ENCODE measurements around the gene VSIG10L2.

The VSIG10L2 gene

DNA sequence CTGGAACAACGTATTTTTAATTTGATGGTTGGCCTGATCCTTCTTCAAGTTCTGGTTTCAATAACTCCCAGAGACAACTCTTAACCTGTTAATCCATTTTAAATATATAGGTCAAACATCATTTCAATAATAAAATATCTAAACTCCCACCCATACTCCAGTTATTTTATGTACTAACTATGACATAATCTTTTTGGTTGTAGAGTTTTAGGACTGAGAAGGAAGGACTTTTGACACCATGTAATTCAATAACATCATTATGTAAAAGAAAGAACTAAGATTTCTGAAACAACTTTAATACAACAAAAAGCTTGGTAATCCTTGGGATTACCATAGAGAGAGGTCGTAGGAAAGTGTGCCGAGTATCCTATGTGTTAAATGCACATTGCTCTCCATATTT is 31.5 kb downstream of the VSIG10L2 start:
- no peak for TF ChIP-seq TEAD4 (IDR thresholded peaks at IDR 0.05)

- TF ChIP-seq CREB1 (IDR thresholded peaks at IDR 0.05; ENCODE audit: low read depth) (no peak), TAF1 (IDR thresholded peaks at IDR 0.05; ENCODE audit: low read depth) (no peak), EGR1 (IDR thresholded peaks at IDR 0.05) (no peak), USF1 (IDR thresholded peaks at IDR 0.05) (no peak), EP300 (IDR thresholded peaks at IDR 0.05; ENCODE audit: borderline replicate concordance) (no peak), RAD21 (IDR thresholded peaks at IDR 0.05; ENCODE audit: low read depth) (no peak), NFIC (IDR thresholded peaks at IDR 0.05) (no peak), FOXM1 (IDR thresholded peaks at IDR 0.05; ENCODE audit: borderline replicate concordance, low read depth) (no peak), YY1 (IDR thresholded peaks at IDR 0.05; ENCODE audit: low read depth) (no peak), TCF12 (IDR thresholded peaks at IDR 0.05; ENCODE audit: low read depth) (no peak), REST (IDR thresholded peaks at IDR 0.05; ENCODE audit: low read depth) (no peak), ZBTB7A (IDR thresholded peaks at IDR 0.05; ENCODE audit: low read depth) (no peak), CEBPB (IDR thresholded peaks at IDR 0.05) (no peak), TEAD4 (IDR thresholded peaks at IDR 0.05) (no peak)
- TF ChIP-seq, protein P1, sequence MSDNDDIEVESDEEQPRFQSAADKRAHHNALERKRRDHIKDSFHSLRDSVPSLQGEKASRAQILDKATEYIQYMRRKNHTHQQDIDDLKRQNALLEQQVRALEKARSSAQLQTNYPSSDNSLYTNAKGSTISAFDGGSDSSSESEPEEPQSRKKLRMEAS (IDR thresholded peaks at IDR 0.05) = no peak
Measured at GRCh38 chr11:125978181-125978716, 32.4 kb downstream of the VSIG10L2 start.

DNA sequence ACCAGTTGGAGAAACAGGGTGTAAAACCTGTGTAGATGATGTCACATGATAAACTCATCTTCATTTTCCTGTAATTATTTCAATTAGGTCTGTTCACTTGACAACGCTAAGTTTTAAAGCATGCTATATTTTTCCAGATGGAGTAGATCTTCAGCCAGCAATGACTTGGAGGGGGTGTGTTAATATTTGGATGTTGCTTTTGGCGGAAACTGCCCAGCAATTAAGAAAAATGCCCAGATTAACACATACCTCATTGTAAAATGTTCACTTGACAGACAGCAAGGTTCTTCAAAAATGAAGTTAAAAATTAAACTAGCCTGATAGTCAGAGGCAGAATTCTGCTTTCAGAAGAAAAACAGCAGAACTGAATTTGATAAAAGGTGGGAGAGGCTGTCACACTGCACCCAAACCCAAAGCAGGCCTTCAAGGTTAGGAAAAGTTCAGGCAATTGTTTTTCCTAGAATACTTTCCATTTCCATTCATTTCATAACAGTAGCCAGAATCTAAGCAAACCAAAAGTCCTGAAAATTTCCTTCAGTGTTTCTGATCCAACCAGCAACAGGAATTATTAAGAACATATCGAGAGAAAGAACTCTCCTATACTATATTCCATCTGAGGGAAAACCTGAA is 33.0 kb downstream of the VSIG10L2 start:
- no peak for TF ChIP-seq FOXM1 (IDR thresholded peaks at IDR 0.05; ENCODE audit: borderline replicate concordance, low read depth)
- no peak for TF ChIP-seq RAD21 (IDR thresholded peaks at IDR 0.05; ENCODE audit: low read depth)
- TF ChIP-seq TEAD4 (IDR thresholded peaks at IDR 0.05) = no peak
- TF ChIP-seq NFIC (IDR thresholded peaks at IDR 0.05) = no peak
- TF ChIP-seq ZBTB7A (IDR thresholded peaks at IDR 0.05; ENCODE audit: low read depth) = no peak
- no peak for TF ChIP-seq CREB1 (IDR thresholded peaks at IDR 0.05; ENCODE audit: low read depth)
- no peak for TF ChIP-seq TCF12 (IDR thresholded peaks at IDR 0.05; ENCODE audit: low read depth)
- TF ChIP-seq YY1 (IDR thresholded peaks at IDR 0.05; ENCODE audit: low read depth) = no peak
- TF ChIP-seq TAF1 (IDR thresholded peaks at IDR 0.05; ENCODE audit: low read depth) = no peak
- TF ChIP-seq, protein P1 (IDR thresholded peaks at IDR 0.05) = no peak
- no peak for TF ChIP-seq USF1 (IDR thresholded peaks at IDR 0.05)

DNA sequence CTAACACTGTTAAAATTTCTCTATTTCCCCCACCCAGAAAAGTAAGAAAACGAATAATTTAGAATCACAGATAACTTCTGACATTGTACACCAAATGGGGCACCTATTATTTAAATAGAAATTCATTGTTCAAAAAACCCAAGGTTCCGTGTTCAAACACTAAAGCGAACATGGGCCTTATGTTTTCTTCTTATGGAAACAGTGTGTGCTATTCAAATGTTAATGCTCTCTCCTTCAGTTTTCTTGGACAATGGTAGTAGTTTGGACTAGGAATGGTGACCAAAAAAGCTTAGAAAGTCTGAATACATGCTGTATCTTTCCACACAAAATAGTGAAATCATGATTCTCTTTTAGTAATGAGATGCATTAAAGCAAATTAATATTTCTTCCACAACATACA is 33.7 kb downstream of the VSIG10L2 start:
- TF ChIP-seq ZBTB7A (IDR thresholded peaks at IDR 0.05; ENCODE audit: low read depth) (no peak), TCF12 (IDR thresholded peaks at IDR 0.05; ENCODE audit: low read depth) (no peak), EP300 (IDR thresholded peaks at IDR 0.05; ENCODE audit: borderline replicate concordance) (no peak), NFIC (IDR thresholded peaks at IDR 0.05) (no peak), TAF1 (IDR thresholded peaks at IDR 0.05; ENCODE audit: low read depth) (no peak), RAD21 (IDR thresholded peaks at IDR 0.05; ENCODE audit: low read depth) (no peak), YY1 (IDR thresholded peaks at IDR 0.05; ENCODE audit: low read depth) (no peak), REST (IDR thresholded peaks at IDR 0.05; ENCODE audit: low read depth) (no peak), CEBPB (IDR thresholded peaks at IDR 0.05) (no peak), CREB1 (IDR thresholded peaks at IDR 0.05; ENCODE audit: low read depth) (no peak), TEAD4 (IDR thresholded peaks at IDR 0.05) (no peak), USF1 (IDR thresholded peaks at IDR 0.05) (no peak), FOXM1 (IDR thresholded peaks at IDR 0.05; ENCODE audit: borderline replicate concordance, low read depth) (no peak), EGR1 (IDR thresholded peaks at IDR 0.05) (no peak)
- TF ChIP-seq, protein P1 (IDR thresholded peaks at IDR 0.05) = no peak

DNA sequence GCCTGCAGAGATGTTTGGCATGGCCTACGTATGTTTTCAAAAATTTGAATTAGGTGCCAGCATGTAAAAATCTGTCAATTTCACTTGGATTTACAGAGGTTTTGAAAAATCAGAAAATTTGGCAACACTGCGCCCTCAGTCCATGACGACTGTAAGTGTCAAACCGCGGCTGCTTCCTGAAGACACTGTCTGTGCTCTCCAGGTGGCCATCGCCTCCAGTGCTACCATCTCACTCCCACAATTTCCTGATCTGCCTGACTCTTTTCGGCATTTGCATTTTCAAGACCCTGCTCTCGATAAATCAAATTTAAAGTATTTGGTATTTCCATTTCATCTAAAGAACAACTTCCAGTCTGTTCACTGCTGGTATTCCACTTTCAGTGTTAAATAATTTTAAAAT is 34.6 kb downstream of the VSIG10L2 start:
- no peak for TF ChIP-seq RAD21 (IDR thresholded peaks at IDR 0.05; ENCODE audit: low read depth)
